ENCODE results near the gene FRMD3. TPM values are rescaled to one million over a fixed set of nuclear protein-coding genes. Genes with fewer than 3 reads are reported as not detected.

FRMD3 gene
- total and polyA plus RNA-seq, 4 donors: 0.16 to 0.75 (median 0.48) TPM

DNA sequence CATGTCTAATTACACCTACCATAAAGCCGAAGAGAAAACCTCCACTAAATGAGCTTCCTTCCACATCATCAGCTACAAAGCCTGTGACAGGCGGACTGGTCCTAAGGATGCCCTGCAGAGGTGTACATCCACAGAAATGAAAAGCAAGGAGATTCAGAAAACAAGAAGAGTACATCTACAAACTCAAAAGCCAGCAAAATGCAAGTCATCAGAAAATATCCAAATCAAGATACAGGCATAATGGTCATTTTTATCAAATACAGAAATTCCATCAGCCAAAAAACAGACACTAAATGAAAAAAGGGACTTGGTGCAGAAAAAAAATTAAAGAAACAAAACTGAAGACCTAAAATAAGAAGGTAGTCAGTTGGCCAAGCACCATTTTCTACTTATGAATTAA, 79.7 kb downstream of the FRMD3 start:
- Histone ChIP-seq H3K27ac (ENCODE audit: low read depth in 1 of 2, low read length in 2 of 2) (no peak overlapping the region), H3K4me1 (ENCODE audit: control insufficient read depth in 4 of 4, insufficient read depth in 4 of 4, low read length in 3 of 4) (no peaks in the 10 kb centered on the region), H3K27me3 (ENCODE audit: control insufficient read depth in 4 of 4, insufficient read depth in 4 of 4, low read length in 3 of 4) (no peaks in the 10 kb centered on the region), H3K9me3 (ENCODE audit: control insufficient read depth in 4 of 4, low read length in 3 of 4) (no peaks in the 10 kb centered on the region), H3K4me3 (ENCODE audit: low read depth in 1 of 3, low read length in 3 of 3) (no peak overlapping the region), H3K9ac (ENCODE audit: low read depth in 1 of 2, low read length in 2 of 2) (no peak overlapping the region), H3K36me3 (ENCODE audit: control insufficient read depth in 4 of 4, insufficient read depth in 3 of 4, low read depth in 1 of 4, low read length in 3 of 4) (no peaks in the 10 kb centered on the region)
- no peak for DNase-seq (ENCODE audit: low spot score)
- 94% methylated on average over 2 of the region's 2 CpGs for WGBS
- TF ChIP-seq, protein P1, sequence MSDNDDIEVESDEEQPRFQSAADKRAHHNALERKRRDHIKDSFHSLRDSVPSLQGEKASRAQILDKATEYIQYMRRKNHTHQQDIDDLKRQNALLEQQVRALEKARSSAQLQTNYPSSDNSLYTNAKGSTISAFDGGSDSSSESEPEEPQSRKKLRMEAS (IDR thresholded peaks at IDR 0.05): no peak
- TF ChIP-seq RXRA (IDR thresholded peaks at IDR 0.05): no peak
- TF ChIP-seq, protein P2, sequence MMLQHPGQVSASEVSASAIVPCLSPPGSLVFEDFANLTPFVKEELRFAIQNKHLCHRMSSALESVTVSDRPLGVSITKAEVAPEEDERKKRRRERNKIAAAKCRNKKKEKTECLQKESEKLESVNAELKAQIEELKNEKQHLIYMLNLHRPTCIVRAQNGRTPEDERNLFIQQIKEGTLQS (IDR thresholded peaks at IDR 0.05): no peak
- TF ChIP-seq YY1 (IDR thresholded peaks at IDR 0.05): no peak
- TF ChIP-seq FOXA1 (IDR thresholded peaks at IDR 0.05): no peak
- TF ChIP-seq EGR1 (IDR thresholded peaks at IDR 0.05; ENCODE audit: low read depth in 2 of 2): no peak
- no peak for TF ChIP-seq NR2F2 (IDR thresholded peaks at IDR 0.05)

DNA sequence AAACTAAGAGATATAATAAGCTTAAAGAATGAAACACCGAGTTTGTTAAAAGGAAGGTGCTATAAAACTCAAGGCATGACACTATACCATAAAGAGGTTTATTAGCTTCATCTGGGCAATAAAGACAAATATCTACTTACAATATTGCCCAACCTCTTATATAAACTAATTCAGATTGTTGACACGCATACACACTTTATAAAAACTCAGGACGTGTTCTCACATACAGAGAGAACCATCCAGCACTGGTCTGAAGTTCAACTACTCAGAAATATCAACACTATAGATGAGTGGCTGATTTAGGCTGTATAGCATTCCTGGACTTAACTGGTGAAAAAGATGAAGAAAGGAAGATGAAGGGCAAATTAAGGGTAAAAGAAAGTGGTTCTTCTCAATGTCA, 81.2 kb downstream of the FRMD3 start:
- no peaks in the 10 kb centered on the region for H3K27me3 ChIP-seq (ENCODE audit: control insufficient read depth in 4 of 4, insufficient read depth in 4 of 4, low read length in 3 of 4)
- H3K4me3 ChIP-seq (ENCODE audit: low read depth in 1 of 3, low read length in 3 of 3): no peak overlapping the region
- no peaks in the 10 kb centered on the region for H3K9me3 ChIP-seq (ENCODE audit: control insufficient read depth in 4 of 4, low read length in 3 of 4)
- H3K27ac ChIP-seq (ENCODE audit: low read depth in 1 of 2, low read length in 2 of 2): no peak overlapping the region
- H3K4me1 ChIP-seq (ENCODE audit: control insufficient read depth in 4 of 4, insufficient read depth in 4 of 4, low read length in 3 of 4): no peaks in the 10 kb centered on the region
- TF ChIP-seq HNF4A (conservative IDR thresholded peaks at IDR 0.05): no peak
- TF ChIP-seq SP1 (IDR thresholded peaks at IDR 0.05): no peak
- TF ChIP-seq NR2F2 (IDR thresholded peaks at IDR 0.05): no peak
- TF ChIP-seq HNF4G (IDR thresholded peaks at IDR 0.05): no peak
- no peak for TF ChIP-seq EGR1 (IDR thresholded peaks at IDR 0.05; ENCODE audit: low read depth in 2 of 2)
- TF ChIP-seq FOXA1 (IDR thresholded peaks at IDR 0.05): no peak
- TF ChIP-seq, protein P3, sequence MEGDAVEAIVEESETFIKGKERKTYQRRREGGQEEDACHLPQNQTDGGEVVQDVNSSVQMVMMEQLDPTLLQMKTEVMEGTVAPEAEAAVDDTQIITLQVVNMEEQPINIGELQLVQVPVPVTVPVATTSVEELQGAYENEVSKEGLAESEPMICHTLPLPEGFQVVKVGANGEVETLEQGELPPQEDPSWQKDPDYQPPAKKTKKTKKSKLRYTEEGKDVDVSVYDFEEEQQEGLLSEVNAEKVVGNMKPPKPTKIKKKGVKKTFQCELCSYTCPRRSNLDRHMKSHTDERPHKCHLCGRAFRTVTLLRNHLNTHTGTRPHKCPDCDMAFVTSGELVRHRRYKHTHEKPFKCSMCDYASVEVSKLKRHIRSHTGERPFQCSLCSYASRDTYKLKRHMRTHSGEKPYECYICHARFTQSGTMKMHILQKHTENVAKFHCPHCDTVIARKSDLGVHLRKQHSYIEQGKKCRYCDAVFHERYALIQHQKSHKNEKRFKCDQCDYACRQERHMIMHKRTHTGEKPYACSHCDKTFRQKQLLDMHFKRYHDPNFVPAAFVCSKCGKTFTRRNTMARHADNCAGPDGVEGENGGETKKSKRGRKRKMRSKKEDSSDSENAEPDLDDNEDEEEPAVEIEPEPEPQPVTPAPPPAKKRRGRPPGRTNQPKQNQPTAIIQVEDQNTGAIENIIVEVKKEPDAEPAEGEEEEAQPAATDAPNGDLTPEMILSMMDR (IDR thresholded peaks at IDR 0.05; ENCODE audit: low read depth, low read length, missing input control): no peak
- no peak for TF ChIP-seq GABPA (IDR thresholded peaks at IDR 0.05 in 1 of 2, conservative IDR thresholded peaks at IDR 0.05 in 1 of 2)
- no peak for TF ChIP-seq JUND (IDR thresholded peaks at IDR 0.05)
- no peak for TF ChIP-seq RXRA (IDR thresholded peaks at IDR 0.05)
- TF ChIP-seq, protein P2 (IDR thresholded peaks at IDR 0.05): no peak
- TF ChIP-seq, protein P4, sequence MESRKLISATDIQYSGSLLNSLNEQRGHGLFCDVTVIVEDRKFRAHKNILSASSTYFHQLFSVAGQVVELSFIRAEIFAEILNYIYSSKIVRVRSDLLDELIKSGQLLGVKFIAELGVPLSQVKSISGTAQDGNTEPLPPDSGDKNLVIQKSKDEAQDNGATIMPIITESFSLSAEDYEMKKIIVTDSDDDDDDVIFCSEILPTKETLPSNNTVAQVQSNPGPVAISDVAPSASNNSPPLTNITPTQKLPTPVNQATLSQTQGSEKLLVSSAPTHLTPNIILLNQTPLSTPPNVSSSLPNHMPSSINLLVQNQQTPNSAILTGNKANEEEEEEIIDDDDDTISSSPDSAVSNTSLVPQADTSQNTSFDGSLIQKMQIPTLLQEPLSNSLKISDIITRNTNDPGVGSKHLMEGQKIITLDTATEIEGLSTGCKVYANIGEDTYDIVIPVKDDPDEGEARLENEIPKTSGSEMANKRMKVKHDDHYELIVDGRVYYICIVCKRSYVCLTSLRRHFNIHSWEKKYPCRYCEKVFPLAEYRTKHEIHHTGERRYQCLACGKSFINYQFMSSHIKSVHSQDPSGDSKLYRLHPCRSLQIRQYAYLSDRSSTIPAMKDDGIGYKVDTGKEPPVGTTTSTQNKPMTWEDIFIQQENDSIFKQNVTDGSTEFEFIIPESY (IDR thresholded peaks at IDR 0.05): no peak
- TF ChIP-seq TAF1 (conservative IDR thresholded peaks at IDR 0.05): no peak
- TF ChIP-seq, protein P1 (IDR thresholded peaks at IDR 0.05): no peak
- H3K36me3 ChIP-seq (ENCODE audit: control insufficient read depth in 4 of 4, insufficient read depth in 3 of 4, low read depth in 1 of 4, low read length in 3 of 4): no peaks in the 10 kb centered on the region
- 90% methylated on average over 3 of the region's 3 CpGs for WGBS
- no peak overlapping the region for H3K9ac ChIP-seq (ENCODE audit: low read depth in 1 of 2, low read length in 2 of 2)
- no peak for DNase-seq (ENCODE audit: low spot score)
